HepG2 (cell line): ENCODE results near the gene CLDN7. TPM values are rescaled to one million over a fixed set of nuclear protein-coding genes. Genes with fewer than 3 reads are reported as not detected.

Source experiments
- ATAC-seq: fragments of 200-7000 bp; cut with Tn5 transposase; 3 replicates; pipeline ENCODE4 v1.9.1; 2020; ENCODE audit warnings: mild to moderate bottlenecking, moderate library complexity
- BruUV-seq: library from RNA; stranded (reverse); fragments of 400-500 nt; replicated peaks from 2 replicates; lab custom pipeline; 2021; lab: Mats Ljungman, UMichigan
- CTCF ChIA-PET: fragments of 300-600 bp; formaldehyde crosslinking; extraction: SDS; loops from one replicate; lab custom pipeline; 2021; ENCODE audit warnings: low total read pairs, inconsistent platforms, low intra/inter-chr PET ratio; lab: Yijun Ruan, JAX
- POLR2A ChIA-PET: fragments of 350-600 bp; sonication (Branson Sonifier 250); formaldehyde crosslinking; loops from one replicate; lab custom pipeline; 2020; ENCODE audit warnings: antibody characterized with exemption, inconsistent platforms; lab: Yijun Ruan, JAX
- DNase-seq: peaks from one replicate; pipeline ENCODE4 v3.0.0-alpha.2; 2015; ENCODE audit warnings: low spot score
- FAIRE-seq: peaks from 3 replicates; lab custom pipeline; 2011; peaks lifted over from hg19 to GRCh38; lab: Jason Lieb, UNC
- H2AFZ ChIP-seq: one replicate; pipeline ENCODE4 v1.6.1; 2011; ENCODE audit warnings: low read length, inconsistent platforms
- H3K27ac ChIP-seq: fragments of 300-600 bp; 3 replicates; pipeline ENCODE4 v1.8.0; 2011; ENCODE audit warnings: mixed run types, mild to moderate bottlenecking, mixed read lengths, low read length, inconsistent platforms; ENCODE audit not compliant: insufficient read depth; ENCODE audit errors: extremely low read length
- H3K27me3 ChIP-seq, 2 experiments: fragments of 200-600 bp in 1 of 2; 2 replicates in 1 of 2; 3 replicates in 1 of 2; pipeline versions ENCODE4 v1.6.0 to v1.8.0; 2011; ENCODE audit warnings: low read length in 2 of 2, mild to moderate bottlenecking in 2 of 2, moderate library complexity in 2 of 2, inconsistent platforms in 1 of 2; ENCODE audit not compliant: insufficient read depth in 2 of 2, control insufficient read depth in 1 of 2
- H3K36me3 ChIP-seq, 2 experiments: fragments of 200-600 bp in 1 of 2; replicated peaks in 1 of 2; 2 replicates in 1 of 2; 3 replicates in 1 of 2; pipeline versions ENCODE4 v1.5.1 to v1.8.0; 2011; ENCODE audit warnings: low read length in 2 of 2, inconsistent platforms in 1 of 2; ENCODE audit not compliant: insufficient read depth in 2 of 2, control insufficient read depth in 1 of 2
- H3K4me1 ChIP-seq: 2 replicates; pipeline ENCODE4 v1.5.1; 2012; ENCODE audit warnings: low read length, inconsistent platforms; ENCODE audit not compliant: insufficient read depth
- H3K4me2 ChIP-seq: 2 replicates; pipeline ENCODE4 v1.6.0; 2011; ENCODE audit warnings: low read depth, low read length, inconsistent platforms
- H3K4me3 ChIP-seq, 3 experiments: fragments of 200-600 bp in 1 of 3; sonication (generic), shearing (Covaris generic) in 1 of 3; replicated peaks in 1 of 3; 2 replicates each; pipeline ENCODE4 v1.5.1; 2011 to 2016; ENCODE audit warnings: low read length in 3 of 3, inconsistent platforms in 2 of 3, low read depth in 2 of 3, mild to moderate bottlenecking in 2 of 3, control low read depth in 1 of 3, mixed read lengths in 1 of 3; ENCODE audit not compliant: insufficient read depth in 1 of 3
- H3K79me2 ChIP-seq: one replicate; pipeline ENCODE4 v1.6.1; 2011; ENCODE audit warnings: low read length, inconsistent platforms; ENCODE audit not compliant: insufficient read depth
- H3K9ac ChIP-seq: 2 replicates; pipeline ENCODE4 v1.6.0; 2011; ENCODE audit warnings: mild to moderate bottlenecking, low read depth, low read length, inconsistent platforms; ENCODE audit not compliant: insufficient read depth
- H3K9me3 ChIP-seq: 2 replicates; pipeline ENCODE4 v1.5.1; 2012; ENCODE audit warnings: mild to moderate bottlenecking, low read length
- H4K20me1 ChIP-seq: 2 replicates; pipeline ENCODE4 v1.6.0; 2011; ENCODE audit warnings: inconsistent platforms, mild to moderate bottlenecking, low read length, moderate library complexity; ENCODE audit not compliant: insufficient read depth
- ATF3 ChIP-seq: sonication (generic); formaldehyde crosslinking; IDR thresholded peaks from 2 replicates; pipeline ENCODE4 v1.4.0; 2020; ENCODE audit warnings: missing genetic modification reagents
- CAMTA2 ChIP-seq: sonication (generic); formaldehyde crosslinking; IDR thresholded peaks from 2 replicates; pipeline ENCODE4 v1.4.0; 2020; ENCODE audit warnings: mild to moderate bottlenecking, missing genetic modification reagents, borderline replicate concordance
- HOMEZ ChIP-seq: IDR thresholded peaks from 2 replicates; pipeline ENCODE4 v1.6.1; 2016; ENCODE audit warnings: low read depth
- NFKB2 ChIP-seq: sonication (generic); formaldehyde crosslinking; IDR thresholded peaks from 2 replicates; pipeline ENCODE4 v1.4.0; 2020; ENCODE audit warnings: missing genetic modification reagents, borderline replicate concordance
- ZNF749 ChIP-seq: sonication (generic); formaldehyde crosslinking; IDR thresholded peaks from 2 replicates; pipeline ENCODE4 v1.8.0; 2022; ENCODE audit warnings: mild to moderate bottlenecking, missing genetic modification reagents, moderate library complexity, borderline replicate concordance
- ZNF780A ChIP-seq: sonication (generic); formaldehyde crosslinking; IDR thresholded peaks from 2 replicates; pipeline ENCODE4 v1.8.0; 2022; ENCODE audit warnings: mild to moderate bottlenecking, missing genetic modification reagents, moderate library complexity
- ZZZ3 ChIP-seq: sonication (generic); formaldehyde crosslinking; IDR thresholded peaks from 2 replicates; pipeline ENCODE4 v1.4.0; 2020; ENCODE audit warnings: missing genetic modification reagents, mild to moderate bottlenecking, borderline replicate concordance
- WGBS: methylation state at CpG from one replicate; pipeline ENCODE4 v1.1.6; 2017; ENCODE audit warnings: low lambda C conversion rate; 5-methylcytosine and 5-hydroxymethylcytosine counted together
- in situ Hi-C: cut with HindIII; loops from 2 replicates; pipeline ENCODE4 v1.10.0; 2017; ENCODE audit warnings: low pct_unique_long_range_greater_than_20kb; ENCODE audit not compliant: extremely low pct_ligation_motif_present
- intact Hi-C: fragments of 100-400 bp; cut with micrococcal nuclease; formaldehyde crosslinking; loops from one replicate; pipeline ENCODE4 v1.10.0; 2022; ENCODE audit not compliant: unreplicated experiment
- polyA plus RNA-seq, 8 experiments: library from polyadenylated mRNA; depleted of rRNA in 3 of 8; stranded (reverse) in 7 of 8; unstranded in 1 of 8; fragments of >200 nt; fragmentation: Illumina TruSeq in 4 of 8; extraction: Trizol in 4 of 8; gene quantifications; 2 replicates each; pipeline versions ENCODE4 v1.2.1 to v1.2.3, GENCODE V29; 2011 to 2016; ENCODE audit warnings: low read depth in 4 of 8, missing spikeins in 1 of 8, mixed read lengths in 1 of 8; ENCODE audit not compliant: insufficient read depth in 1 of 8
- total RNA-seq, 5 experiments: library from RNA; depleted of rRNA; stranded (reverse); fragments of >200 nt; fragmentation: Illumina TruSeq; extraction: Trizol; gene quantifications; 2 replicates each; pipeline ENCODE4 v1.2.3, GENCODE V29; 2016; ENCODE audit warnings: low read depth in 1 of 5

CLDN7 gene
- total and polyA plus RNA-seq, 2 of the 13 experiments (the other 11 are each of a cell fraction or from before 2014, with no cell fraction given), result not detected

DNA sequence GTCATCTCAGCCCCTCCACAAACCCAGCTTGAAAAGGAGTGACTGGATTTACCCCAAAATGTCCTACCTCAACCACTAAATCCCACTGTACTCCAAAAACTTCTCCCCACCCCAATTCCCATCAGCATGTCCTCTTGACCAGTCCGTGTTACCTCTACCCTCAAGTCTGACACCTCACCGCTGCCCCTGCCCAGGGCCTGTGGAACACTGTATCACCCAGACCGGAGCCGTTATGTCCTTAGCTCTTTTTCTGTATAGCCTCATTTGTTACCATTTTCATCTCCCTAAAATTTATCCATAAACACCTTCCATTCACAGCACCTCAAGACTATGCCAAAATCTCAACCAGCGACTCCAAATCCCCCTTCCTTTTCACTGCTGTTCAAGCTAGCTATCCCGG is 25.5 kb downstream of the CLDN7 start:
- intact Hi-C loops (loop anchor here (10.0 kb wide), 1 partner anchor 62 kb away; the partner anchor contains the start of gene ASGR1), in situ Hi-C loops (no loop called here)
- no peak for FAIRE-seq
- no peak for ATAC-seq
- ChIA-PET POLR2A (interaction anchor here (1.1 to 8.9 kb wide), 5 partner anchors 14 to 58 kb away, joined by 3 to 140 read pairs (median 5); partner anchors contain the start of genes ACADVL, ASGR1 and DLG4), CTCF (no interaction called here)
- BruUV-seq, result no TSS peak
- no peak for TF ChIP-seq ZNF749 (CRISPR knock-in tag)
- TF ChIP-seq ZNF780A (CRISPR knock-in tag), result no peak
- TF ChIP-seq ZZZ3, result no peak
- no peak for TF ChIP-seq NFKB2 (CRISPR knock-in tag)
- no peak for TF ChIP-seq CAMTA2
- TF ChIP-seq ATF3, result no peak
- TF ChIP-seq HOMEZ (CRISPR knock-in tag), result no peak
- Histone ChIP-seq H4K20me1 (peaks cover 12% of the 10 kb centered on the region; the same call in 1 of the 2 replicates), H2AFZ (no peak overlapping the region), H3K27me3 (no peaks in the 10 kb centered on the region; a peak in 1 of 5 replicates), H3K4me3 (no peak overlapping the region), H3K4me1 (peaks cover 58% of the 10 kb centered on the region), H3K4me2 (peak overlapping the region; percentile 84), H3K27ac (peak overlapping the region; percentile 88), H3K9ac (peak overlapping the region; percentile 96; the same call in 1 of the 2 replicates), H3K36me3 (peaks cover 10 to 26% of the 10 kb centered on the region in 2 experiments), H3K79me2 (peaks cover 66% of the 10 kb centered on the region), H3K9me3 (no peaks in the 10 kb centered on the region)
- no peak for DNase-seq
- WGBS, result 94% methylated on average over 6 of the region's 6 CpGs
